Uterus (tissue), 4 donors: Measurements from ENCODE around the gene COL6A3. TPM values are rescaled to one million over a fixed set of nuclear protein-coding genes. Genes with fewer than 3 reads are reported as not detected.

Experiments used
- DNase-seq, 2 donors: peaks; one replicate each; pipeline ENCODE4 v3.0.0-alpha.2; 2019 to 2020
- H3K27ac ChIP-seq, 2 donors: fragments of 200-600 bp; sonication (generic); 1 replicate in 1 of 2; 2 replicates in 1 of 2; pipeline ENCODE4 v1.5.1; 2016 to 2018
- H3K27me3 ChIP-seq, 2 donors: fragments of 200-600 bp; sonication (generic); one replicate each; pipeline ENCODE4 v1.5.1; 2018 to 2019; ENCODE audit warnings: control low read depth in 1 of 2
- H3K36me3 ChIP-seq, 2 donors: fragments of 200-600 bp; sonication (generic); one replicate each; pipeline ENCODE4 v1.5.1; 2019; ENCODE audit warnings: control low read depth in 1 of 2
- H3K4me1 ChIP-seq, 2 donors: fragments of 200-600 bp; sonication (generic); one replicate each; pipeline ENCODE4 v1.5.1; 2018 to 2019; ENCODE audit warnings: control low read depth in 1 of 2
- H3K4me3 ChIP-seq, 2 donors: fragments of 200-600 bp; sonication (generic); 1 replicate in 1 of 2; 2 replicates in 1 of 2; pipeline ENCODE4 v1.5.1; 2018 to 2019; ENCODE audit warnings: mild to moderate bottlenecking in 1 of 2
- H3K9me3 ChIP-seq, 2 donors: fragments of 200-600 bp; sonication (generic); one replicate each; pipeline ENCODE4 v1.5.1; 2019; ENCODE audit warnings: control low read depth in 1 of 2
- POLR2A ChIP-seq, 2 donors: fragments of 450-650 bp; IDR thresholded peaks; one replicate each; pipeline ENCODE4 v1.6.1; 2016; ENCODE audit warnings: antibody characterized with exemption in 2 of 2, mild to moderate bottlenecking in 1 of 2, moderate library complexity in 1 of 2
- intact Hi-C: fragments of 100-400 bp; cut with DNase I; formaldehyde crosslinking; loops from one replicate; pipeline ENCODE4 v1.15.1; 2023; ENCODE audit warnings: low total_unique reads
- total RNA-seq, 4 donors: library from RNA; depleted of rRNA in 3 of 4; stranded (reverse); fragments of >200 nt in 3 of 4; gene quantifications; one replicate each; pipeline versions ENCODE4 v1.1.0 to v1.2.4, GENCODE V29; 2014 to 2023
- TF ChIP-seq, protein P1 (sequence below), 4 experiments: fragments of 200-600 bp in 2 of 4; fragments of 450-650 bp in 2 of 4; sonication (generic) in 2 of 4; IDR thresholded peaks; one replicate each; pipeline ENCODE4 v1.5.1; 2016 to 2019; ENCODE audit warnings: antibody characterized with exemption in 4 of 4, mild to moderate bottlenecking in 2 of 4, moderate library complexity in 1 of 4
- donor health status: DM: yes; HTN: yes; CAD: no.

Gene COL6A3
- total RNA-seq, 4 donors from 2014 or later, result 164 to 1,719 (median 447) TPM

DNA sequence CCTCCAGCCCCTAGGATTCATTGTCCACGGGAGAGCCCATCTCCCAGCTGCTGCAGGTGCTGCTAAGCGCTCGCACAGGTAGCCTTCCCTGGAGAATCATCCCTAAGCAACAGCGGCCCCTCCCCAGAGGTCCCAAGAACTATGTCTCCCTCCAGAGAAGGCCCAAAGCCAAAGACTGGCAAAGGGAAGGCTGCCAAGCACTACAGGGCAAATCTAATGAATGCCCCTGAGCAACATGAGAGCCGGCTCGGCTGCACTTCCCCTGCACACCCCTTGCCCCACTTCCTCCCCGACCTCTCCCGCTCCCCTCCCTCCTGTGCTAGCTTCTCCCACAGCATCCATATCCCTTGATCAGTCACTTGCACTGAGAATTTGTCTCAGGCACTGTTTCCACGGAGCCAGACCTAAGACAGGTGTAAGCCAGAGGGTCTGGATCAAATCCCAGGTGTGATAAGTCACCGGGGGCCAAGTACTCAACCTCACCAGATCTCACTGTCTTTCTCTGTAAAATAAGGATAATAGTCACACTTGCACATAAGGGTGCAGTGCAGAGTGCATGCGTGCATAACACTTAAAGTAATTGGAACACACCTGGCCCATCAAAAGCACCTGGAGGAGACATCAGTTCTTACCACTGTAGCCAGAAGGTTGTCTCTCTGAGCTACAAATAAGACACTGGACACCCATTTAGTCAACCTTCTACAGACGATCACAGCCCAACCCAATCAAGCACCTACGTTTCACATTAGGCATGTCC lies 20.1 kb upstream of the COL6A3 start:
- Histone ChIP-seq H3K4me1 (peaks cover 9 to 18% of the 10 kb centered on the region in 2 donors), H3K36me3 (no peaks in the 10 kb centered on the region), H3K4me3 (no peak overlapping the region), H3K27ac (peak overlapping the region; percentile 87 to 90), H3K27me3 (no peaks in the 10 kb centered on the region), H3K9me3 (no peaks in the 10 kb centered on the region)
- intact Hi-C loops, result no loop called here
- TF ChIP-seq POLR2A (IDR thresholded peaks at IDR 0.05), result no peak
- TF ChIP-seq, protein P1, sequence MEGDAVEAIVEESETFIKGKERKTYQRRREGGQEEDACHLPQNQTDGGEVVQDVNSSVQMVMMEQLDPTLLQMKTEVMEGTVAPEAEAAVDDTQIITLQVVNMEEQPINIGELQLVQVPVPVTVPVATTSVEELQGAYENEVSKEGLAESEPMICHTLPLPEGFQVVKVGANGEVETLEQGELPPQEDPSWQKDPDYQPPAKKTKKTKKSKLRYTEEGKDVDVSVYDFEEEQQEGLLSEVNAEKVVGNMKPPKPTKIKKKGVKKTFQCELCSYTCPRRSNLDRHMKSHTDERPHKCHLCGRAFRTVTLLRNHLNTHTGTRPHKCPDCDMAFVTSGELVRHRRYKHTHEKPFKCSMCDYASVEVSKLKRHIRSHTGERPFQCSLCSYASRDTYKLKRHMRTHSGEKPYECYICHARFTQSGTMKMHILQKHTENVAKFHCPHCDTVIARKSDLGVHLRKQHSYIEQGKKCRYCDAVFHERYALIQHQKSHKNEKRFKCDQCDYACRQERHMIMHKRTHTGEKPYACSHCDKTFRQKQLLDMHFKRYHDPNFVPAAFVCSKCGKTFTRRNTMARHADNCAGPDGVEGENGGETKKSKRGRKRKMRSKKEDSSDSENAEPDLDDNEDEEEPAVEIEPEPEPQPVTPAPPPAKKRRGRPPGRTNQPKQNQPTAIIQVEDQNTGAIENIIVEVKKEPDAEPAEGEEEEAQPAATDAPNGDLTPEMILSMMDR (IDR thresholded peaks at IDR 0.05), result no peak
- DNase-seq, result no peak

- TF ChIP-seq, protein P1 (IDR thresholded peaks at IDR 0.05), result no peak
- TF ChIP-seq POLR2A (IDR thresholded peaks at IDR 0.05), result no peak
- H3K27me3 ChIP-seq, result no peaks in the 10 kb centered on the region
- H3K36me3 ChIP-seq, result no peaks in the 10 kb centered on the region
- H3K27ac ChIP-seq, result peak overlapping the region; percentile 33 to 57
- H3K4me3 ChIP-seq, result no peak overlapping the region
- intact Hi-C loops, result no loop called here
- H3K4me1 ChIP-seq, result peaks cover 9 to 18% of the 10 kb centered on the region in 2 donors
- no peak for DNase-seq
- H3K9me3 ChIP-seq, result no peaks in the 10 kb centered on the region
These were observed 18.6 kb upstream of the COL6A3 start for GRCh38 chr2:237432484-237433092.

DNA sequence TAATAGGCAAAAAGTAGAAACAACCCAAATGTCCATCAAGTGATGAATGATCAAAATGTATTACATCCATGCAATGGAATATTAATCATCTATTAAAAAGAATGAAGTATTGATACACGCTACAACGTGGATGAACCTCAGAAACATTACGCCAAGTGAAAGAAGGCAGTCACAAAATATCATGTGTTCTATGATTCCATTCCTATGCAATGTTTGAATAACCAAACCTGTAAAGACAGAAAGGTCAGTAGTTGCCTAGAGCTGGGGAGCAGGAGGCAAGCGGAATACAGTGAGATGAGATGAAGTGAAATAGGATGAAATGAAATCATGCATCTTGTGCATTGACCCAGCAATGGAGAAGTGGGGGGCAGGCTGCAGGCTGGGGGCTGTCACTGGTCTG lies 17.9 kb upstream of the COL6A3 start:
- Histone ChIP-seq H3K27ac (peak overlapping the region in 1 of 2 donors; percentile 57), H3K4me1 (peaks cover 9 to 18% of the 10 kb centered on the region in 2 donors), H3K9me3 (no peaks in the 10 kb centered on the region), H3K27me3 (no peaks in the 10 kb centered on the region), H3K36me3 (no peaks in the 10 kb centered on the region), H3K4me3 (no peak overlapping the region)
- intact Hi-C loops, result no loop called here
- TF ChIP-seq, protein P1 (IDR thresholded peaks at IDR 0.05), result no peak
- TF ChIP-seq POLR2A (IDR thresholded peaks at IDR 0.05), result no peak
- DNase-seq, result no peak

DNA sequence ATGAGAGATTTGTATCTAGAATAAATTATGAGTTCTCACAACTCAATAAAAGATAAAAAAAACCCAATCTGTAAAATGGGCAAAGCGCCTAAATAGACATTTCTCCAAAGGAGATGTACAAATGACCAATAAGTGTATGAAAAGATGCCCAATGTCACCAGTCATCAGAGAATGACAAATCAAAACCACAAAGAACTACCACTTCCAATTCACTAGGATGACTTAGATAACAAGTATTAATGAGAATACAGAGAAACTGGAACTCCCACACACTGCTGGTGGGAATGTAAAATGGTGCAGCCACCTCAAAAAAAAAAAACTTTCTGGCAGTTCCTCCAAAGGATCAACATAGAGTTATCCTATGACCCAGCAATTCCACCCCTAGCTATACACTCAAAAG lies 17.4 kb upstream of the COL6A3 start:
- TF ChIP-seq, protein P1 (IDR thresholded peaks at IDR 0.05), result no peak
- no peak for TF ChIP-seq POLR2A (IDR thresholded peaks at IDR 0.05)
- Histone ChIP-seq H3K27me3 (no peaks in the 10 kb centered on the region), H3K36me3 (no peaks in the 10 kb centered on the region), H3K4me3 (no peak overlapping the region), H3K9me3 (no peaks in the 10 kb centered on the region), H3K27ac (no peak overlapping the region), H3K4me1 (peaks cover 9 to 17% of the 10 kb centered on the region in 2 donors)
- DNase-seq, result no peak
- intact Hi-C loops, result no loop called here

DNA sequence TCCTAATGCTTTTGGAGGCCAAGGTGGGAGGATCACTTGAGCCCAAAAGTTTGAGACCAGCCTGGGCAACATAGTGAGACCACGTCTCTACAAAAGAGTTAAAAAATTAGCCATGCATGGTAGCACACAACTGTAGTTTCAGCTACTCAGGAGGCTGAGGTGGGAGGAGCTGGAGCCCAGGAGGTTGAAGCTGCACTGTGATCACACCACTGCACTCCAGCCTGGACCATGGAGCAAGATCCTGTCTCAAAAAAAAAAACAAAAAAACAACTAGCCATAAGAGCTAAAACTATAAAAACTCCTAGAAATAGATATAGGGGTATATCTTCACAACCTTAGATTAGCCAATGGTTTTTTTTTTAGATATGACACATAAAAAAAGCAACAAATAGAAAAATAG lies 16.9 kb upstream of the COL6A3 start:
- no peak overlapping the region for H3K27ac ChIP-seq

More for the DNA sequence above, 16.9 kb upstream of the COL6A3 start:
- no peaks in the 10 kb centered on the region for H3K27me3 ChIP-seq
- H3K4me3 ChIP-seq, result no peak overlapping the region
- intact Hi-C loops, result no loop called here
- DNase-seq, result no peak
- H3K36me3 ChIP-seq, result no peaks in the 10 kb centered on the region
- no peak for TF ChIP-seq POLR2A (IDR thresholded peaks at IDR 0.05)
- TF ChIP-seq, protein P1 (IDR thresholded peaks at IDR 0.05), result no peak
- no peaks in the 10 kb centered on the region for H3K9me3 ChIP-seq
- H3K4me1 ChIP-seq, result peaks cover 9 to 12% of the 10 kb centered on the region in 2 donors
